ENCODE measurements around the gene RANBP10. TPM values are rescaled to one million over a fixed set of nuclear protein-coding genes. Genes with fewer than 3 reads are reported as not detected.

Gene RANBP10
- total and polyA plus RNA-seq, 2 of the 13 experiments (the other 11 are each of a cell fraction or from before 2014, with no cell fraction given) = 9.2 to 22.7 TPM

- peak; percentile 47; the same call in 1 of the 2 replicates for TF ChIP-seq NFYB (CRISPR knock-in tag; IDR thresholded peaks at IDR 0.05)
- TF ChIP-seq ZNF747 (CRISPR knock-in tag; IDR thresholded peaks at IDR 0.05; ENCODE audit: borderline replicate concordance) = peak; percentile 96; the same call in 1 of the 2 replicates
- peak; percentile 48; the same call in 1 of the 2 replicates for TF ChIP-seq ZNF790 (CRISPR knock-in tag; IDR thresholded peaks at IDR 0.05; ENCODE audit: borderline replicate concordance)
- peak; percentile 89; the same call in 1 of the 2 replicates for TF ChIP-seq ZNF639 (CRISPR knock-in tag; conservative IDR thresholded peaks at IDR 0.05)
- 0 out of 2 replicates have a peak, but pooled peaks have one; percentile 22 for TF ChIP-seq ZNF766 (CRISPR knock-in tag; IDR thresholded peaks at IDR 0.05; ENCODE audit: borderline replicate concordance)
- TF ChIP-seq ZBTB38 (CRISPR knock-in tag; IDR thresholded peaks at IDR 0.05) = peak; percentile 80; the same call in 1 of the 2 replicates
- peak; percentile 60 for TF ChIP-seq U2AF1 (optimal IDR thresholded peaks at IDR 0.05; ENCODE audit: low read depth, low read length)
- no peak for TF ChIP-seq ZFP36L2 (CRISPR knock-in tag; IDR thresholded peaks at IDR 0.05)
- TF ChIP-seq ZBTB26 (CRISPR knock-in tag; IDR thresholded peaks at IDR 0.05; ENCODE audit: borderline replicate concordance) = peak; percentile 21; the same call in 1 of the 2 replicates
- TF ChIP-seq IRF2 (CRISPR knock-in tag; IDR thresholded peaks at IDR 0.05) = peak; percentile 84
- TF ChIP-seq GTF3A (CRISPR knock-in tag; conservative IDR thresholded peaks at IDR 0.05) = 0 out of 2 replicates have a peak, but pooled peaks have one; percentile 38
- peak; percentile 93 for TF ChIP-seq CBFB (CRISPR knock-in tag; IDR thresholded peaks at IDR 0.05)
- TF ChIP-seq ARID4A (CRISPR knock-in tag; IDR thresholded peaks at IDR 0.05; ENCODE audit: borderline replicate concordance) = peak; percentile 94
- TF ChIP-seq ZNF460 (CRISPR knock-in tag; IDR thresholded peaks at IDR 0.05; ENCODE audit: borderline replicate concordance) = peak; percentile 79; the same call in 1 of the 2 replicates
- TF ChIP-seq THAP11 (CRISPR knock-in tag; IDR thresholded peaks at IDR 0.05) = peak; percentile 98
- no peak for TF ChIP-seq GPN1 (CRISPR knock-in tag; IDR thresholded peaks at IDR 0.05; ENCODE audit: borderline replicate concordance)
- no peak for TF ChIP-seq HNRNPH1 (optimal IDR thresholded peaks at IDR 0.05; ENCODE audit: low read depth, low read length)
- 0 out of 2 replicates have a peak, but pooled peaks have one; percentile 32 for TF ChIP-seq ZKSCAN8 (CRISPR knock-in tag; IDR thresholded peaks at IDR 0.05; ENCODE audit: borderline replicate concordance)
- TF ChIP-seq REXO4 (CRISPR knock-in tag; IDR thresholded peaks at IDR 0.05; ENCODE audit: borderline replicate concordance) = no peak
- 0 out of 2 replicates have a peak, but pooled peaks have one; percentile 49 for TF ChIP-seq NR2F6 (IDR thresholded peaks at IDR 0.05)
- TF ChIP-seq NR2F6 (CRISPR knock-in tag; IDR thresholded peaks at IDR 0.05) = peak; percentile 80
- TF ChIP-seq E2F2 (CRISPR knock-in tag; IDR thresholded peaks at IDR 0.05; ENCODE audit: borderline replicate concordance) = peak; percentile 90; the same call in 1 of the 2 replicates
Observed at GRCh38 chr16:67846320-67847063, 40.1 kb upstream of the RANBP10 start, which contains the start of gene NUTF2 (continued).

Data from HepG2 (cell line).